Stomach (tissue), 9 donors: ENCODE measurements around the gene TPBGL. TPM values are rescaled to one million over a fixed set of nuclear protein-coding genes. Genes with fewer than 3 reads are reported as not detected.
A peak's percentile ranks its signal among the peaks of the same experiment; 100 is the strongest.

ENCODE experiments used
- DNase-seq, 2 donors: peaks; one replicate each; pipeline versions ENCODE4 v3.0.0 to v3.0.0-alpha.2; 2013 to 2019
- H3K27ac ChIP-seq, 5 donors: fragments of 200-600 bp in 4 of 5; sonication (generic) in 4 of 5; one replicate each; pipeline ENCODE4 v1.5.1; 2013 to 2019; ENCODE audit warnings: mild to moderate bottlenecking in 1 of 5, moderate library complexity in 1 of 5
- H3K27me3 ChIP-seq, 3 donors: fragments of 200-600 bp; sonication (generic); one replicate each; pipeline ENCODE4 v1.5.1; 2017 to 2019; ENCODE audit warnings: mixed run types in 1 of 3
- H3K36me3 ChIP-seq, 4 donors: fragments of 200-600 bp; sonication (generic); 1 replicate in 3 of 4; 2 replicates in 1 of 4; pipeline ENCODE4 v1.5.1; 2016 to 2019
- H3K4me1 ChIP-seq, 4 donors: fragments of 200-600 bp; sonication (generic); one replicate each; pipeline ENCODE4 v1.5.1; 2016 to 2019
- H3K4me3 ChIP-seq, 4 donors: fragments of 200-600 bp; sonication (generic) in 3 of 4; one replicate each; pipeline ENCODE4 v1.5.1; 2016 to 2019; ENCODE audit warnings: mild to moderate bottlenecking in 1 of 4
- H3K9me3 ChIP-seq, 4 donors: fragments of 200-600 bp; sonication (generic); one replicate each; pipeline ENCODE4 v1.5.1; 2016 to 2019
- CTCF ChIP-seq, 7 experiments: fragments of 450-650 bp in 4 of 7; fragments of 200-600 bp in 3 of 7; sonication (generic) in 3 of 7; IDR thresholded peaks; one replicate each; pipeline ENCODE4 v1.5.1; 2016 to 2019; ENCODE audit warnings: antibody characterized with exemption in 7 of 7, control low read depth in 2 of 7, mild to moderate bottlenecking in 1 of 7
- EP300 ChIP-seq: sonication (generic); formaldehyde crosslinking; IDR thresholded peaks from one replicate; pipeline ENCODE4 v1.6.1; 2017; ENCODE audit warnings: antibody characterized with exemption
- POLR2A ChIP-seq, 4 donors: fragments of 450-650 bp; IDR thresholded peaks; one replicate each; pipeline ENCODE4 v1.6.1; 2016; ENCODE audit warnings: antibody characterized with exemption in 4 of 4, control low read depth in 2 of 4, mild to moderate bottlenecking in 1 of 4, moderate library complexity in 1 of 4
- POLR2AphosphoS5 ChIP-seq, 3 donors: sonication (generic); formaldehyde crosslinking; IDR thresholded peaks; one replicate each; pipeline ENCODE4 v1.6.1; 2016; ENCODE audit warnings: antibody characterized with exemption in 3 of 3
- WGBS, 5 donors: extraction: QIAGEN DNeasy Blood & Tissue Kit in 3 of 5; methylation state at CpG; one replicate each; pipeline versions ENCODE4 v1.1.5 to v1.1.7; 2013 to 2018; 5-methylcytosine and 5-hydroxymethylcytosine counted together
- intact Hi-C: fragments of 100-400 bp; cut with DNase I; formaldehyde crosslinking; loops from one replicate; pipeline ENCODE4 v1.15.1; 2023; ENCODE audit warnings: low total_unique reads
- polyA plus RNA-seq, 3 donors: library from polyadenylated mRNA; stranded (reverse); fragments of 200-250 nt; gene quantifications; one replicate each; pipeline ENCODE4 v1.2.3, GENCODE V29; 2013
- total RNA-seq, 5 donors: library from RNA; depleted of rRNA; stranded (reverse); fragments of >200 nt; gene quantifications; one replicate each; pipeline versions ENCODE4 v1.1.0 to v1.2.3, GENCODE V29; 2014 to 2016
- donor health status: healthy with polysubstance abuse.
- donor health status: Bipolar disorder and iron deficiency.
- donor health status: healthy.

Gene TPBGL
- total and polyA plus RNA-seq, 8 donors: 0.13 to 1.2 TPM; not detected in 6

- peak; percentile 93 to 94 for DNase-seq
- H3K9me3 ChIP-seq: no peaks in the 10 kb centered on the region
- no peak for TF ChIP-seq POLR2A (IDR thresholded peaks at IDR 0.05)
- TF ChIP-seq CTCF (IDR thresholded peaks at IDR 0.05): peak in 5 of 7 experiments; percentile 81 to 94 (median 87)
- WGBS, 5 donors: 19 to 30% (median 24%) methylated on average over 8 to 9 of the region's 9 CpGs
- H3K27ac ChIP-seq: no peak overlapping the region
- intact Hi-C loops: no loop called here
- H3K4me1 ChIP-seq: no peaks in the 10 kb centered on the region
- H3K27me3 ChIP-seq: peaks cover 0 to 13% (median 5%) of the 10 kb centered on the region in 3 donors
- no peaks in the 10 kb centered on the region for H3K36me3 ChIP-seq
- H3K4me3 ChIP-seq: no peak overlapping the region
Observed at GRCh38 chr11:75204685-75205563, 35.6 kb upstream of the TPBGL start.

GRCh38 chr11:75205564-75206020 is 35.0 kb upstream of the TPBGL start:
- Histone ChIP-seq H3K36me3 (no peaks in the 10 kb centered on the region), H3K27ac (no peak overlapping the region), H3K27me3 (peaks cover 0 to 13% (median 5%) of the 10 kb centered on the region in 3 donors), H3K4me3 (no peak overlapping the region), H3K9me3 (no peaks in the 10 kb centered on the region), H3K4me1 (no peaks in the 10 kb centered on the region)
- no peak for TF ChIP-seq POLR2A (IDR thresholded peaks at IDR 0.05)
- no peak for TF ChIP-seq POLR2AphosphoS5 (IDR thresholded peaks at IDR 0.05)
- no peak for TF ChIP-seq CTCF (IDR thresholded peaks at IDR 0.05)
- no peak for TF ChIP-seq EP300
- intact Hi-C loops: no loop called here
- 55 to 72% (median 68%) methylated on average over 5 of the region's 5 CpGs for WGBS, 5 donors
- DNase-seq: no peak

GRCh38 chr11:75208446-75208845 is 32.1 kb upstream of the TPBGL start:
- 10 to 28% (median 25%) methylated on average over 2 of the region's 2 CpGs for whole genome bisulfite sequencing, 5 donors
- Histone ChIP-seq H3K27ac (no peak overlapping the region), H3K4me1 (no peaks in the 10 kb centered on the region), H3K4me3 (no peak overlapping the region), H3K36me3 (no peaks in the 10 kb centered on the region), H3K9me3 (no peaks in the 10 kb centered on the region), H3K27me3 (peaks cover 0 to 13% (median 5%) of the 10 kb centered on the region in 3 donors)
- TF ChIP-seq EP300 (no peak), CTCF (IDR thresholded peaks at IDR 0.05) (no peak), POLR2A (IDR thresholded peaks at IDR 0.05) (no peak), POLR2AphosphoS5 (IDR thresholded peaks at IDR 0.05) (no peak)
- DNase-seq: no peak
- intact Hi-C loops: no loop called here

- H3K4me1 ChIP-seq: no peaks in the 10 kb centered on the region
- intact Hi-C loops: no loop called here
- DNase-seq: no peak
- H3K27ac ChIP-seq: no peak overlapping the region
- H3K36me3 ChIP-seq: no peaks in the 10 kb centered on the region
- no peak overlapping the region for H3K4me3 ChIP-seq
- TF ChIP-seq POLR2A (IDR thresholded peaks at IDR 0.05) (no peak), POLR2AphosphoS5 (IDR thresholded peaks at IDR 0.05) (no peak), CTCF (IDR thresholded peaks at IDR 0.05) (no peak), EP300 (no peak)
- H3K9me3 ChIP-seq: no peaks in the 10 kb centered on the region
- 70 to 81% (median 76%) methylated on average over 5 of the region's 5 CpGs for WGBS, 5 donors
- H3K27me3 ChIP-seq: peaks cover 0 to 29% (median 2%) of the 10 kb centered on the region in 3 donors
Observed at GRCh38 chr11:75212411-75212810, 28.2 kb upstream of the TPBGL start.
